WTC11 (cell line): ENCODE data around the gene CACNB1. TPM values are rescaled to one million over a fixed set of nuclear protein-coding genes. Genes with fewer than 3 reads are reported as not detected.

Experiments
- ATAC-seq: fragments of 200-7000 bp; cut with Tn5 transposase; 2 replicates; pipeline ENCODE4 v1.10.0; 2021; ENCODE audit warnings: mild to moderate bottlenecking, moderate library complexity
- CTCF ChIA-PET: fragments of 300-600 bp; sonication (Branson Sonifier 250); formaldehyde crosslinking; loops from one replicate; lab custom pipeline; 2021; ENCODE audit warnings: antibody characterized with exemption; lab: Charles Lee
- POLR2A ChIA-PET: fragments of 350-600 bp; sonication (Branson Sonifier 250); formaldehyde crosslinking; loops from one replicate; lab custom pipeline; 2021; ENCODE audit warnings: antibody characterized with exemption; lab: Charles Lee
- DNase-seq: peaks from one replicate; pipeline ENCODE4 v3.0.0; 2021; ENCODE audit warnings: low spot score
- H3K27ac Mint-ChIP-seq: 2 replicates; pipeline ENCODE4 v1.8.0; 2021; ENCODE audit warnings: mixed read lengths
- H3K27me3 Mint-ChIP-seq: 2 replicates; pipeline ENCODE4 v1.8.0; 2021; ENCODE audit warnings: low read depth, mild to moderate bottlenecking, moderate library complexity, mixed read lengths
- H3K36me3 Mint-ChIP-seq: 2 replicates; pipeline ENCODE4 v1.8.0; 2021; ENCODE audit warnings: mixed read lengths
- H3K4me1 Mint-ChIP-seq: 2 replicates; pipeline ENCODE4 v1.8.0; 2022; ENCODE audit warnings: mixed read lengths
- H3K4me3 Mint-ChIP-seq: 2 replicates; pipeline ENCODE4 v1.8.0; 2021; ENCODE audit warnings: mild to moderate bottlenecking, moderate library complexity, mixed read lengths
- H3K9me3 Mint-ChIP-seq: 2 replicates; pipeline ENCODE4 v1.8.0; 2021; ENCODE audit warnings: mixed read lengths
- AR ChIP-seq: fragments of 250-450 bp; sonication (Bioruptor Pico); IDR thresholded peaks from 2 replicates; pipeline ENCODE4 v1.9.0; 2021; ENCODE audit warnings: mild to moderate bottlenecking
- ATF1 ChIP-seq: sonication (generic); formaldehyde crosslinking; IDR thresholded peaks from 2 replicates; pipeline ENCODE4 v1.8.1; 2023; ENCODE audit warnings: mild to moderate bottlenecking, moderate library complexity, missing genetic modification reagents
- ATF2 ChIP-seq: sonication (generic); formaldehyde crosslinking; IDR thresholded peaks from 2 replicates; pipeline ENCODE4 v1.8.1; 2022; ENCODE audit warnings: low read depth, missing genetic modification reagents, borderline replicate concordance
- CREM ChIP-seq: sonication (generic); formaldehyde crosslinking; IDR thresholded peaks from 2 replicates; pipeline ENCODE4 v1.8.1; 2022; ENCODE audit warnings: mild to moderate bottlenecking, missing genetic modification reagents, moderate library complexity
- E2F4 ChIP-seq: sonication (generic); formaldehyde crosslinking; IDR thresholded peaks from 2 replicates; pipeline ENCODE4 v1.8.1; 2022; ENCODE audit warnings: low read depth, mild to moderate bottlenecking, moderate library complexity, missing genetic modification reagents, borderline replicate concordance
- ETV6 ChIP-seq: sonication (generic); formaldehyde crosslinking; IDR thresholded peaks from 2 replicates; pipeline ENCODE4 v1.8.1; 2022; ENCODE audit warnings: mild to moderate bottlenecking, missing genetic modification reagents
- FOXP4 ChIP-seq: sonication (generic); formaldehyde crosslinking; IDR thresholded peaks from 2 replicates; pipeline ENCODE4 v1.8.0; 2022; ENCODE audit warnings: mild to moderate bottlenecking, missing genetic modification reagents
- NFATC4 ChIP-seq: fragments of 250-450 bp; sonication (Bioruptor Pico); IDR thresholded peaks from 2 replicates; pipeline ENCODE4 v1.9.0; 2021; ENCODE audit warnings: mild to moderate bottlenecking
- SP1 ChIP-seq: sonication (generic); formaldehyde crosslinking; conservative IDR thresholded peaks from 2 replicates; pipeline ENCODE4 v1.8.1; 2022; ENCODE audit warnings: missing genetic modification reagents
- USF1 ChIP-seq: sonication (generic); formaldehyde crosslinking; IDR thresholded peaks from 2 replicates; pipeline ENCODE4 v1.8.0; 2022; ENCODE audit warnings: mild to moderate bottlenecking, missing genetic modification reagents
- ZNF219 ChIP-seq: sonication (generic); formaldehyde crosslinking; IDR thresholded peaks from 2 replicates; pipeline ENCODE4 v1.8.0; 2023; ENCODE audit warnings: missing genetic modification reagents, mild to moderate bottlenecking, borderline replicate concordance
- ZNF396 ChIP-seq: fragments of 250-450 bp; sonication (Bioruptor Pico); IDR thresholded peaks from 2 replicates; pipeline ENCODE4 v1.8.0; 2021; ENCODE audit warnings: mild to moderate bottlenecking, moderate library complexity, borderline replicate concordance
- total RNA-seq: library from RNA; stranded (reverse); gene quantifications from 3 replicates; pipeline ENCODE4 v1.2.3, GENCODE V29; 2021
- TF ChIP-seq, protein P1 (sequence below): sonication (generic); formaldehyde crosslinking; IDR thresholded peaks from 2 replicates; pipeline ENCODE4 v1.8.0; 2023; ENCODE audit warnings: missing genetic modification reagents
- TF ChIP-seq, protein P2 (sequence below): sonication (generic); formaldehyde crosslinking; conservative IDR thresholded peaks from 2 replicates; pipeline ENCODE4 v1.8.1; 2022; ENCODE audit warnings: mild to moderate bottlenecking, missing genetic modification reagents
- TF ChIP-seq, protein P3 (sequence below): sonication (generic); formaldehyde crosslinking; IDR thresholded peaks from 2 replicates; pipeline ENCODE4 v1.8.0; 2023; ENCODE audit warnings: mild to moderate bottlenecking, missing genetic modification reagents
- TF ChIP-seq, protein P4 (sequence below): fragments of 250-450 bp; sonication (Bioruptor Pico); conservative IDR thresholded peaks from 2 replicates; pipeline ENCODE4 v1.9.0; 2021; ENCODE audit warnings: mild to moderate bottlenecking

Gene CACNB1
- total RNA-seq, 1 experiment from 2014 or later = 17.0 TPM

DNA sequence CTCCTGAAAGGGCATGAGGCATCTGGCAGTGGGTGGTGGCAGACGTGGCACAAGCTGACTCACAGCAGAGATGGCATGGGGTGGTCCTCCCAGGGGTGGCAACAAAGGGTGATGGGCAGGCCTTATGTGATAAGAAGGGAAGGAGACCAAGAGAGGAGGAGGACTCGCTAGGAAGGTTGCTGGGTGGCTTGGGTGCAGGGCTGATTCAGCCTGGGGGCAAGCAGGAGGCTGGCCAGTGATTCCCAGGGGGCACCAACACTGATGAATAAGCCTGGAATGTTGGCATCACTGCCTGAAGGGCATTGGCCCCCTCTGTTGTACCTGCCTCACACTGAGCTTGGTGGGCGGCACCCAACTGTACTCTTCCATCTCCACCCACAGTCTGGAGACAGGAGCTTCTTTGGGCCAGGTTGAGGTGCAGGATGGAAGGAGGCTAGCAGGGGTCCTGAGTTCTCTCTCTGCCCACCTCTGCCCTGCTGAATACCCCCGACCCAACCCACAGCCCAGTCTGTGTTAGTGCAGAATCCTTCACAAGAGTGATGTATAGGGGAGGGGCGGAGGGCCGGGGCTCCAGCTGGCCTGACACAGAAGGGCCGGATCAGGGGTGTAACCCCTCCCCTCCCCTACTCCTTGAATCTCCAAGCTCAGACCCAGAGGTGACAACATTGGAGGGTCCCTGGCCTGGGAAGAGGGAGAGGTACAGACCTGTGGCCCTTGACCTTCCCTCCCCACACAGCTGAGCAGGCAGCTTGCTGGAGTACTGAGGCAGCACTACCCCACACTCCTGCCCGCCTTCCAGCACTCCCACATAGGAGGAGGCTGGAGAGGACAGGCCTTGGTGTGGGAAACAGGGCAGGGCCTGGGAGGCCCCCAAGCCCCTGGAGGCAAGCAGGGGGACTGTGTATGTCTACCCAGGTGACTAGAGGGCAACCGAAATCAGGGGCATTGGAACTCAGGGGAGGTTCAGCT, 25.7 kb upstream of the CACNB1 start (continued):
- TF ChIP-seq FOXP4 (CRISPR knock-in tag) = no peak
- no peak for TF ChIP-seq NFATC4 (CRISPR knock-in tag)
- TF ChIP-seq SP1 = no peak
- no peak for TF ChIP-seq ZNF396 (CRISPR knock-in tag)

DNA sequence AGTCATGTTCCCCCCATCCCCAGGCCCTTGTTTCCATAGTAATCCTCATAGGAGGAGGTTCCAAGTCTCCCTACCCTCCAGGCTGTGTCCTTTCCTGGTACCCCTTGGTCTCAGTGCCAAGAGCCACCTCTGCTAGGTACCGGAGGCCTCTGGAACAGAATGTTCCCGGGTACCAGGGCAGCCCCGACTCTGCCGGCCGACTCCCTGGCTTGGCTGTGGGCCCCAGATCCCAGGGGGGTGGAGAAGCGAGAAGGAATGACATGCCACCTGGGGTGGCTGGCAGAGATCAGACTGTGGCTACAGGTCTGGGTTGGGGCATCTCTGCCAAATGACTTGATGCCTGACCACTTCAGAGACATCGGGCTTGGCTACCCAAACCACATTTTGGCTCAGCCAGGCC, 24.7 kb upstream of the CACNB1 start:
- Mint-ChIP-seq H3K9me3 (no peaks in the 10 kb centered on the region), H3K27me3 (peaks cover 64% of the 10 kb centered on the region), H3K4me3 (no peak overlapping the region), H3K4me1 (peaks cover 20% of the 10 kb centered on the region), H3K27ac (no peak overlapping the region), H3K36me3 (no peaks in the 10 kb centered on the region)
- DNase-seq (no peak), ATAC-seq (no peak)
- TF ChIP-seq, protein P1, sequence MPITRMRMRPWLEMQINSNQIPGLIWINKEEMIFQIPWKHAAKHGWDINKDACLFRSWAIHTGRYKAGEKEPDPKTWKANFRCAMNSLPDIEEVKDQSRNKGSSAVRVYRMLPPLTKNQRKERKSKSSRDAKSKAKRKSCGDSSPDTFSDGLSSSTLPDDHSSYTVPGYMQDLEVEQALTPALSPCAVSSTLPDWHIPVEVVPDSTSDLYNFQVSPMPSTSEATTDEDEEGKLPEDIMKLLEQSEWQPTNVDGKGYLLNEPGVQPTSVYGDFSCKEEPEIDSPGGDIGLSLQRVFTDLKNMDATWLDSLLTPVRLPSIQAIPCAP (CRISPR knock-in tag) = no peak
- TF ChIP-seq ATF1 (CRISPR knock-in tag) (no peak), ETV6 (CRISPR knock-in tag) (no peak), CREM (CRISPR knock-in tag) (no peak), E2F4 (no peak), ZNF219 (no peak), USF1 (CRISPR knock-in tag) (no peak)
- TF ChIP-seq, protein P2, sequence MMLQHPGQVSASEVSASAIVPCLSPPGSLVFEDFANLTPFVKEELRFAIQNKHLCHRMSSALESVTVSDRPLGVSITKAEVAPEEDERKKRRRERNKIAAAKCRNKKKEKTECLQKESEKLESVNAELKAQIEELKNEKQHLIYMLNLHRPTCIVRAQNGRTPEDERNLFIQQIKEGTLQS = no peak
- TF ChIP-seq, protein P3, sequence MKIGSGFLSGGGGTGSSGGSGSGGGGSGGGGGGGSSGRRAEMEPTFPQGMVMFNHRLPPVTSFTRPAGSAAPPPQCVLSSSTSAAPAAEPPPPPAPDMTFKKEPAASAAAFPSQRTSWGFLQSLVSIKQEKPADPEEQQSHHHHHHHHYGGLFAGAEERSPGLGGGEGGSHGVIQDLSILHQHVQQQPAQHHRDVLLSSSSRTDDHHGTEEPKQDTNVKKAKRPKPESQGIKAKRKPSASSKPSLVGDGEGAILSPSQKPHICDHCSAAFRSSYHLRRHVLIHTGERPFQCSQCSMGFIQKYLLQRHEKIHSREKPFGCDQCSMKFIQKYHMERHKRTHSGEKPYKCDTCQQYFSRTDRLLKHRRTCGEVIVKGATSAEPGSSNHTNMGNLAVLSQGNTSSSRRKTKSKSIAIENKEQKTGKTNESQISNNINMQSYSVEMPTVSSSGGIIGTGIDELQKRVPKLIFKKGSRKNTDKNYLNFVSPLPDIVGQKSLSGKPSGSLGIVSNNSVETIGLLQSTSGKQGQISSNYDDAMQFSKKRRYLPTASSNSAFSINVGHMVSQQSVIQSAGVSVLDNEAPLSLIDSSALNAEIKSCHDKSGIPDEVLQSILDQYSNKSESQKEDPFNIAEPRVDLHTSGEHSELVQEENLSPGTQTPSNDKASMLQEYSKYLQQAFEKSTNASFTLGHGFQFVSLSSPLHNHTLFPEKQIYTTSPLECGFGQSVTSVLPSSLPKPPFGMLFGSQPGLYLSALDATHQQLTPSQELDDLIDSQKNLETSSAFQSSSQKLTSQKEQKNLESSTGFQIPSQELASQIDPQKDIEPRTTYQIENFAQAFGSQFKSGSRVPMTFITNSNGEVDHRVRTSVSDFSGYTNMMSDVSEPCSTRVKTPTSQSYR (CRISPR knock-in tag) = no peak
- POLR2A ChIA-PET = no interaction called here
- CTCF ChIA-PET = interaction anchor here (0.6 to 3.4 kb wide), 5 partner anchors 10 to 47 kb away, joined by 3 to 40 read pairs (median 6); no protein-coding TSS in a partner anchor

DNA sequence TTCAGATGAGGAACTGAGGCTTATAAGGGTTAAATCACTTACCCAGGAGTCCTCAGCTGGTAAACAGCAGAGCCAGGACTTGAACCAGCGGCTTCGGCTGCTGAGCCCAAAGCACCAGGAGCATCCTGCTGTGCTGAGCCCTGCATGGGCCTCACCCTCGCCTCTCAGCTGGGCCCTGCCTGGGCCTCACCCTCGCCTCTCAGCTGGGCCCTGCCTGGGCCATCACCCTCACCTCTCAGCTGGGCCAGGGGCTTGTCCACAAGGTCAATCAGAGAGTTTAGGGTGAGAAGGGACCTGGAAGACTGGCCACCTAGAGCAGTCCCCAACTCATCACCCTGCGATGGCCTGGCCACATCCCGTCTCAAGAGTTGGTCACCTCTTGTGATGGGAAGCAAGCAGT, 24.1 kb upstream of the CACNB1 start:
- Mint-ChIP-seq H3K4me1 (peaks cover 20% of the 10 kb centered on the region), H3K27ac (no peak overlapping the region), H3K36me3 (no peaks in the 10 kb centered on the region), H3K9me3 (no peaks in the 10 kb centered on the region), H3K4me3 (no peak overlapping the region), H3K27me3 (peaks cover 69% of the 10 kb centered on the region)
- ATAC-seq (no peak), DNase-seq (no peak)
- ChIA-PET CTCF (interaction anchor here (1.0 to 3.4 kb wide), 4 partner anchors 11 to 47 kb away, joined by 3 to 40 read pairs (median 6); no protein-coding TSS in a partner anchor), POLR2A (no interaction called here)
- TF ChIP-seq SP1 = no peak
- TF ChIP-seq, protein P4, sequence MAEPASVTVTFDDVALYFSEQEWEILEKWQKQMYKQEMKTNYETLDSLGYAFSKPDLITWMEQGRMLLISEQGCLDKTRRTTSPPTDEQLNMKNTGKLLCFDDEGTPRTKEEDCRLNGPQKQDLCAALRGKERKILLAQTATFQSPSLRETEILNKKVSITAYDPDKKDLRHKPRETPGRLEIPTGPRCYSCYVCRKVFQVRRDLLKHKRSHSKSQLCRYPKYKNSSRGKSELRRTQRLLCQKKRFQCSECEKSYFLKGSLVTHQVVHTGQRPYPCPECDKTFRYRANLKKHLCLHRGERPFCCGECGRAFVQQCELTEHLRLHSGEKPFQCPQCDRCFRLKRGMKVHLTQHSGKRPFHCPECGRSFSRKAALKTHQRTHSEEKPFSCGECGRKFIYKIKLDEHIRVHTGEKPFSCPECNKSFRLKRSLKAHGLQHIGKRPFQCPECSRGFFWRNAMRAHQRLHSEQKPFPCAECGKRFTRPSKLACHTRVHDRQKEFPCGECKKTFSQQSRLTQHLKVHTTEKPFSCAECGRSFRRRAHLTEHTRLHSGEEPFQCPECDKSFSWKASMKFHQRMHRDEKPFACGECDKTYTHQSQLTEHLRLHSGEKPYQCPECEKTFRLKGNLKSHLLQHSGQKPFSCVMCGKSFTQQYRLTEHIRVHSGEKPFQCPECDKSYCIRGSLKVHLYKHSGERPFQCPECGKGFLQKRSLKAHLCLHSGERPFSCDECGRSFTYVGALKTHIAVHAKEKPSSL (CRISPR knock-in tag) = no peak
- TF ChIP-seq ATF2 (CRISPR knock-in tag) = no peak
- TF ChIP-seq AR = no peak
